SIG-M5 treated with dmso at 0.1 percent for 504 hours (cell line): ENCODE data around the gene B3GALT2.
"Not testable (repeated sequence)": the region's sequence is repeated elsewhere in the genome, so short reads cannot be mapped to it uniquely, and the experiment has no call there.

Source experiments
- DNase-seq: peaks from one replicate; lab custom pipeline; 2025; ENCODE audit not compliant: unreplicated experiment; lab: John Stamatoyannopoulos, UW

The B3GALT2 gene, protein sequence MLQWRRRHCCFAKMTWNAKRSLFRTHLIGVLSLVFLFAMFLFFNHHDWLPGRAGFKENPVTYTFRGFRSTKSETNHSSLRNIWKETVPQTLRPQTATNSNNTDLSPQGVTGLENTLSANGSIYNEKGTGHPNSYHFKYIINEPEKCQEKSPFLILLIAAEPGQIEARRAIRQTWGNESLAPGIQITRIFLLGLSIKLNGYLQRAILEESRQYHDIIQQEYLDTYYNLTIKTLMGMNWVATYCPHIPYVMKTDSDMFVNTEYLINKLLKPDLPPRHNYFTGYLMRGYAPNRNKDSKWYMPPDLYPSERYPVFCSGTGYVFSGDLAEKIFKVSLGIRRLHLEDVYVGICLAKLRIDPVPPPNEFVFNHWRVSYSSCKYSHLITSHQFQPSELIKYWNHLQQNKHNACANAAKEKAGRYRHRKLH

DNA sequence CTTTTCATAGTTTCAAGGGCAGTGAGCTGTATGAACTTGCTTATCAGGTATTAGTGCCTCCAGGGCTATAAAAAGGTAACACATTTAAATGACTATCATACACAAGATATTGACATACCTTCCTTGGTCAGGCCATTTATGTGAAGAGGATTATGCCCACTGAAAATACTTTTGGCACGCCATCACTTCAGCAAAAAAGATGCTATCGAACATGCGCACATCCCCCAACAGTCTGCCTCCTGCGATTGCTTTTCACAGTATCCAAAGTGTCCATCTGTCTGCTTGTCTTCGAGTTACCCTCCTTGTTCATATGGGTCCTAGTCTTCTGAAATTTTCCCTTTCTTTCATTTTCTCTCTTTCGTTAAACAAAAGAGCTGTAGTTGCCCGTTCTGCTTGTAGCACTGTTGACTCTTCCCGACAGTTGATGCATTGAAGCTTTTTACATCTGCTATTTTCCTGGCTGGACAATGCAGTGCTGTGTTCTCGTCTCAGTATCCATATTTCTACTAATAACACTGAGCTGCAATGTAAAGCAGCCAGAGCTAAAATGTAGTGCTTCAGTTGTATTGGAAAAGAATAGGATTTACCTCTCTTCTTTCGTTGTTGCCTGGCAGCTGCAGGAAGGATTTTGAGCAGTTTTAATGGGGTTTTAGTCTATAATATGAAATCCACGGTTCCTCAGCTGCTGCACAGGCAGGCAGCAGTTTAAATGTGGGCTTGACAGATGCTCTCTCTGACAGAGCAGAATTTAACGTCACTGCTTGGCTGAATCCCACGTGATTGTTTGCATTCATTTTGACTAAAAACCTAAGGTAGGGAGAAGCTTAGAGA lies at the start of gene B3GALT2:
B3GALT2 (minus strand) TSS at position 713 of the 831 bp plus-strand sequence. CDS start 5,051 bp downstream, outside the sequence.
- DNase-seq: no peak

DNA sequence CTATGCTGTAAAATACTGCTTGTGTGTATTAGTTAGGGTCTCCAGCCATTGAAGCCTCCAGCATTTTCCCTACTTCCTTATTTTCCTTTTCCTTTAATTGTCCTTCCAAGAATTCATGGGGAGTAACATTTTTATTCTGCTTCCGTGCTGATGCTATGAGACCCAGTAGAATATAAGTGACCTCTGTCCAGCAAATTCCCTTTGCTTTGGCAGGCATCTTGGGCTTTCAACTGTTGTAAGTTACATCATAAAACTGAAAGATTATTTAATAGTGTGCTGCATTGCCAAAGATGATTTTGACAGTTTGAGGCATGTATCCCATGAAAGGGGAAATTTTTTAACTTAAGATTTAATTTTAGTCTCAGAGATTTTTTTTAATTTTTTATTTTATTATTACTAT lies 48.1 kb upstream of the B3GALT2 start:
- DNase-seq: no peak

DNA sequence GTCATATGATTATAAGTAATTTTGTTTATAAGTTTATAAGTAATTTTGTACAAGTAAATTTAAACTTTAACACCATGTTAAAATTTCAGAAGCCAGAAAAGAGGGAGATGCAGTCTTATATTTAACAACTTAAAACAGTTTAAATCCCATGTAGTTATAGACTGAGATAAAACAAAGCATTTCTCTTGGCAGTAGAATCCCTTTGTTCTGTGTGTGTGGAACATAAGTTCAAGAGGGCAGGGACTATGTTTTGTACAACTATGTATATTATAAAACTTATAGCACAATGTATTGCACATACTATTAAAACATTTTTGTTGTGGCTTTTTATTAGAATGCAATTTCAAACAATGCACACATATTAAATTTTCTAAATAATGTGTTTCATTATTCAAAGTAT lies 44.7 kb upstream of the B3GALT2 start:
- DNase-seq: not testable (repeated sequence)

DNA sequence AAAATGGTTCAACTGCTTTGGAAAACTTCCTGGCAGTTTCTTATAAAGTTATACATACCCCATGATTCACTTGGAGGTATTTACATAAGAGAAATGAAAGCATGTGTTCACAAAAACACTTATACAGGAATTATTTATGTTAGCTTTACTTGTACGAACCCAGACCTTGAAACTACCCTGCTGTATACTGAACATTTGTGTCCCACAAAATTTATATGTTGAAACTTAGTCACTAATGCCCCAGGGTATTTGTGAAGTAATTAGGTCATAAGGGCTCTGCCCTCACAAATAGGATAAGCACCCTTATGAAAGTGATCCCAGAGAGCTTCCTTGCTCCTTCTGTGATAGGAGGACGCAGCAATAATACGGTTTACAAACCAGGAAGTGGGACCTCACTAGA lies 42.7 kb upstream of the B3GALT2 start:
- no peak for DNase-seq

DNA sequence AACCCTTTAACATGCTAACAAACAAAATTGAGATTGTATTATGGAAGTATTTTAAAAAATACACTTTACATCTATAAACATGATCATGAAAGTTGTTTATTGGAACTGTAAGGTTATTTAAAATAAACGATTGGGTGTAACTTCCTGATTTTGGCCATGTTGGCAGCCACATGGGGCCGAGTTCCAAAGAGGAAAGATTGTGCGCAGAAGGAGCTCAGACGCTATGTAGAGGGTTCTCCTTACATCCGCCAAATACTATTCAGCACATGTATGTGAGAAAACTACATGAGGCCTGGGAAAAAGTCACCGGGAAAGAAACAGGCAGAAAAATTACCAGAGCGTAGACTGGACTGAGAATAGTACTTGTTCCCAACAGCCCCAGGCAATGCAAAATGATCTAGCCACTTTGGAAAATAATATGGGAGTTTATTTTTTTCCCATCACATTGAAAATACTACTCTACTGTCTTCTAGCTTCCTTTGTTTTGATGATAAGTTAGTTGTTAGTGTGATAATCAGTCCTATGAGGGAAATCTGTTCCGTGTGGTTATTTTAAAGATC lies 35.7 kb upstream of the B3GALT2 start:
- no peak for DNase-seq

DNA sequence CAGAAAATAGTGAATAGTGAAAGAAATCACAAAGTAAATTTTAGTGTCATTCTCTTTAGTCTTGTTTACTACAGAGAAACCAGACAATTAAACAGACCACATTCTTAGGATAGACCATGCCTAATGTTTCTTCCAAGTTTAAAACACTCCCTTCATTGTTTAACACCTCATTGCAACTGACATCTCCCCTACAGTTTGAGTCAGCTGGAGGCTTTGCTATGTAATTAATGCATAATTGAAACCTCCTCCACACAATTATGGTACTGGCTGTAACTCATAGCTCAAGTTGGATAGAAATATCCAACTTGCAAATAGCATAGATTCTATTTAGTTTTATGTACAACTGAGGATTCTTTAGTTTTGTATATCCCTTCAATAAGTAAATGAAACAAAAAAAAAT lies 35.2 kb upstream of the B3GALT2 start:
- DNase-seq: no peak

DNA sequence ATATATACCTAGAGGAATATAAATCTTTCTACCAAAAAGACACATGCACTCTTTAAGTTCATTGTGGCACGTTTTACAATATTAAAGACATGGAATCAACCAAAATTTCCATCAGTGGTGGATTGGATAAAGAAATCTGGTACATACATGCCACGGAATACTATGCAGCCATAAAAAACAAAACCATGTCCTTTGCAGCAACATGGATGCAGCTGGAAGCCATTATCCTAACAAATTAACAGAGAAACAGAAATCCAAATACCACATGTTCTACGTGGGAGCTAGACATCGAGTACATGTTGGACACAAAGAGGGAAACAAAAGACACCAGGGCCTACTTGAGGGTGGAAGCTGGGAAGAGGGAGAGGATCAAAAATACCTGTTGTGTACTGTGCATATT lies 33.0 kb upstream of the B3GALT2 start:
- no peak for DNase-seq

DNA sequence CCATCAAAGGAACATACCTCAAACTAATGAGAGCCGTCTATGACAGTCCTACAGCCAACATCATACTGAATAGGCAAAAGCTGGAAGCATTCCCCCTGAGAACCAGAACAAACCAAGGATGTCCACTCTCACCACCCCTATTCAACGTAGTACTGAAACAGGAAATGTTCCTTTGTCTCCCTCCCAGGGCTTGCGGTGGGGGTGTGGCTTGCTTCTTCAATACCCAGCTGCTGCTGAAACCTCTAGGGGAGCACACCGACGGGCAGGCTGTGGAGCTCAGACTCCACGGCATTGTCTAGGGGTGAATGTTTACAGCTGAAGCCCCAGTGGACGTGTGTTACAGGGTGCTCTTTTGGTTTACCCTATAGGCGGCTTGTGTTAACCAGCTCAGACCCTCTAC lies 30.5 kb upstream of the B3GALT2 start:
- no peak for DNase-seq

DNA sequence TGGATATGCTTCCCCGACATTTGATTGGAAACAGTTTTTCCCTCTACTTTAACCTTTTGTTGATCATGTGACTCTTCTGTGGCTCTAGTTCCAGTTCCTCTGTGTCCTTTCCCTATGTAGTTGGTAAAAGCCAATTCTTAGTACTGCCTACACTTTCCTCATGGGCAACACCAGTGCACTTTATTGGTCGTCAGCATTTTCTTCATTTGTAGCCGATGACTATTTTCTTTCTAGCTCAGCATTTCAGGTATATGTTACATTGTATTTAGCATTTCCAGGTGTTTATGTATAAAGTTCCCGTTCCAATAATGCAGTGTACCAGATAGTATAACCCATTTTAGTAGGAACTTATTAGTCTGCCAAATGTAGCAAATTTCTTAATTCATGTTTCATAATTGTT lies 27.6 kb upstream of the B3GALT2 start:
- no peak for DNase-seq

DNA sequence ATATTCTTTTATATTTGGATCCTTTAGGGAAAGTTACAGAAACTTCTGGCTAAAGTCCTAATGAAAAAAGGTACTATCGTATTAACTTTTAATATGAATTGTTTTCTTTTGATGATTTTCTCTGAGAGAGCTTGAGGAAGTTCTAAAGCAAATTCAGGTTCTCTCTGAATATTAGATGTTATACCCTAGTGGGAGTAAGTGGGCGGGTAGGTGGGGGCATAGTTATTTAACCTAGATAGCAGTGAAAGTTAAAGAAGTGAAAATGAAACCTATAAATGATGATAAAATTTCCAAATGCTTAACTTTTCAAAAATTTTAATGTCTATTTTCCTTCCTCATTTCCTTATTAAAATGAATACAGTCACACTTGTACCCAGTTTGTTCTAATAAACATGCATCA lies 26.2 kb upstream of the B3GALT2 start:
- no peak for DNase-seq

DNA sequence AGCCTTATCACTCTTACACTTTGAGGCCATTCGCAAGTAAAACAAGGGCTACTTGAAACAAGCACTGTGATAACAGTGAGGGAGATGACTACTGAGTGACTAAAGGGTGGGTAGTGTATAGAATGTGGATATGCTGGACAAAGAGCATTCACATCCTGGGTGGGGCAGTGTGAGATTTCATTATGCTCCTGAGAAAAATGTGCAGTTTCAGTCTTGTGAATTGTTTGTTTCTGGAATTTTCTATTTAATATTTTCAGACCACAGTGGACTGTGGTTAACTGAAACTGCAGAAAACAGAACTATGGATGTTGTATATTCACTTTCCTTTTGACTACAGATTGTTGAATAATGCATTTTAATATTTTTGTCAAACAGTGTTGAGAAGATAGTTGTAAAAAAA lies 25.1 kb upstream of the B3GALT2 start:
- DNase-seq: no peak

DNA sequence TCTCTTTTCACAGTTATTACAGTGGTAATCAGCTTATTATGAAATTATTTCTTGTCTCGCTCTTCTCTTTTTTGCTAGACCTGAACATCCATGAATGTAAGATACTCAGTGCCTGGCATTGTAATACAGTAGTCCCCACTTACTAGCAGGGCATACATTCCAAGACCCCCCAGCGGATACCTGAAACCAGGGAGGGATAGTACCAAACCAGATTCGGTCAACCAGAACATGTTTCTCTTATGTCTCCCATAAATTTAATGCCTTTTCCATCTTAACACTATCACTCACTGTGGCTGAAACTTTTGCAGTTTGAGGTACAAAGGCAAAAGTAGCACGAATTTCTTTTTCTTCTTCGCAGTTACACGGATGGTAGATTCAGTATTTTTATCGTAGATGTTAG lies 24.6 kb upstream of the B3GALT2 start:
- DNase-seq: no peak

DNA sequence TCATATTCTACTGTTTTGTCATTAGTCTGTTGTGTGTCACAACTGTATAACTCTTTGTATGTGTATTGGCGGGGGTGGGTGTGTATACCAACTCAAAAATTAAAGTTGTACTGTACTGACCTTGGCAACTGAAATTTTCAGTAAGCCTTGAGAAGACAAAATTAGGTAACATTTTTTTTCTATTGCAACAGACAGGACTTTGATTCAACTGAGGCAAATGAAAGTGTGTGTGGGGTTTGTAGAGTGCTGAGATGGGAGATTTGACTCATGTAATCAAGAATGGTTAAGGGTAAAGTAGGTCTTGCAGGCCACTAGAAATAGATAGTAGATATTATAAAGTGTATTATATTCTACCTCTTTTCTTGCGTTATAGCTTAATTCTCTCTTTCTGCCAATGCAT lies 14.6 kb upstream of the B3GALT2 start:
- no peak for DNase-seq

DNA sequence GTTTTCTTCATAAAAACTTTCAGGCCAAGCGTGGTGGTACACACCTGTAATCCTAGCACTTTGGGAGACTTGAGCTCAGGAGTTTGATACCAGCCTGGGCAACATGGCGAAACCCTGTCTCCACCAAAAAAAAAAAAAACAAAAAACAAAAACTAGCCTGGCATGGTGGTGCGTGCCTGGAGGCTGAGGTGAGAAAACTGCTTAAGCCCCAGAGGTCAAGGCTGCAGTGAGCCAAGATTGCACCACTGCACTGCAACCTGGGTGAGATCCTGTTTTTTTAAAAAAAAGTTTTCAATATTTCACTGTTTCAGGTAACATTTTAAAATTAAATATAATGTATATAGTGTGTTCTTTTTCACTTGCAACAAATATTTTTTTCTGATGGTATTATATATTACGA lies 13.5 kb upstream of the B3GALT2 start:
- no peak for DNase-seq

DNA sequence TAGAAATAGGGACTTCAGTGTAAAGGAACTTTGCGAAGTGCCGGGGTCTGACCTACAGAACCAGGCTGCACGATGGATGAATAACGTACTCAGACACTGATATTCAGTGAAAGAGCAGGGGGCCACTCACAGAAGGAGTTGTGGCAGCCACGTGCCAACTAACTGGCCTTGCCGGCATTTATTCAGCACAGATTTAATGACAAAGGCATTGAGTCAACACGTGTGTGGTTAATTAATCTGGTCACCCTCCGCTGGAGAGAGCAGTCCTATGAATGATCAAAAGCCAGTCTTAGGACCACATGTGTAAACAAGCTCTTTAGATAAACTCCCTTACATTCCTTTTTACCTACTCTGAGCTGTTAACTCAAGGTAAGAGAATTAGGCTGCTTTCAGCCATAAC lies 6.2 kb upstream of the B3GALT2 start:
- no peak for DNase-seq

DNA sequence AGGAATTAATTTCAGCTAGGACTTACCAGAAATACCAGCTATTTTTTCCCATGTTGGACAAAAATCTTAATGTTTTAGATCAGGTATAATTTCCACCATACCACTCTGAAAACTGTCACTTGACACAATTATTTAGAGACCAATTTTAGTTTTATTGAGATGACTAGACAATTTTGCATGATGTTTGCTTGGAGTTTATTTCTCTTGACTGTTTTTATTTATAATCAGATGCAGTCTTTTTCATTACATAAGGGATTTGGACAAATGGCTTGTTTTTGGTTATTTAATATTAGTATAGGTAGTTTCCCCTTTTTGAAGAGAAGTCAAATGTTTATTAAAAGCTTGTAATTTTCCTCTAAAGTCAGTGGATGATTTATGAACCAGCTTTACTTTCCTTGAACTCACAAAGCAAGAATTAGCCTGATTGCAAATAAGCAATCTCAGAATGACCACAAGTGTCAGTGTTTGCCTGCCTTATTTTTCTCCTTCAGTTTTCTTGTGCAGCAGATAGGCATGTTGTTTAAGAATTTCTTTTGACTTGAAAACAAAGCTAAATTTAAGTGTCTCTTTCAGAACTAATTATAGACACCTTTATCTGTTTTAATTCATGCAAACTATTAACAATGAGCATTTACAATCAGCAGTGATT lies 3.8 kb upstream of the B3GALT2 start:
- no peak for DNase-seq

DNA sequence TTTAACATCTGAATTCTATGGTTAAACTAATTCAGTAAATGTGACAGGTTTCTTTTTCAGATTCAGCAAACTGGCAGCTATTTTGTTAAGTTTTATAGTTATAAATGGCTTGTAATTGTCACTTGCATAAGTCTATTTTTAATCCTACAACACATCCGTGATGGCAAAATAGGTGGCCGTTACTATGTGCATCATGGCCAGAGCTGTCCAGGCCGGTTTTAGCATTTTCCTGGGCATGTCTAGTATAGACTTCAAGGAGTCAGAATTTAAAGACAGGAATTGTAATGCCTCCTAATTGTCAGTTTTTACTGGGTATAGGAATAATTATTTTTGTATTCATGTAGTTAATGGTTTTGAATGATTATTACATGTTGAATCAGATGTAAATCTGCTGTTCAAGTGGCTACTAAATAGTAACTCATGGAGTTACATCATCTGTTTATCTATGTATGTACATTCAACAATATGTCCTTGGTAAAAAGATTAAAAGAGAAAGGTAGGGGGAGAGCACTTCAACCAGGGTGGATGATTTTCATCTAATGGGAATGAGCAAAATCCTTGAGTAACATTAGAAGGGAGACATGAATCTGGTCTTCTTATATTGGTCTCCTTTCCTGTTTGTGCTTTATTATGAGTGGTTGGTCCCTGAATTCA lies 3.2 kb upstream of the B3GALT2 start:
- no peak for DNase-seq

DNA sequence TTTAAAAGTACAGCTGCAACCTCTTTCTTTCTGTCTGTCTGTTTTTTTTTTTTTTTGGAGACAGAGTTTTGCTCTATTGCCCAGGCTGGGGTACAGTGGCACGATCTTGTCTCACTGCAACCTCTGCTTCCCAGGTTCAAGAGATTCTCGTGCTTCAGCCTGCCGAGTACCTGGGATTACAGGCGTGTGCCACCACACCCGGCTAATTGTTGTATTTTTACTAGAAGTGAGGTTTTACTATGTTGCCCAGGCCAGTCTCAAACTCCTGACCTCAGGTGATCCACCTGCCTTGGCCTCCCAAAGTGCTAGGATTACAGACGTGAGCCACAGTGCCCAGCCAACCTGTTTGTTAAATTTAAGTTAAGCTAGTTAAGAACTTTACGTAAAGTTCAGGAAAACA lies 2.5 kb upstream of the B3GALT2 start:
- not testable (repeated sequence) for DNase-seq

DNA sequence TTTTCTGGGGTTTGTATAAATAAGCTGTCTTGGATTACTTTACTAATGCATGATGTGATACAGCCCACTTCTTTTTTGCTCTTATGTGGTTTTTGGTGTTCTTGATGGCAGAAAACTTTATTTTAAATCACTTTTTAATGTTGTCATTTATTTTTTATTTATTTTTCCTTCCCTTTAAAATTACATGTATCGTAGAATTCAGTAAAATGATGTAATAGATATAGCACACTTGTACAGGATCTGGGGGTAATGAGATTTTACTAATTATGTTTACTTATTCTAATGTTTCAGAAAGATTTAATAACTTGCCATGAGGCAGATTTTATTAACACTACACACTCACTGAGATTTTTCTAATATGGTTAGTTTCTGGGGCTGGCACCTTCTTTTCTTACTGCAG lies 701 bp upstream of the B3GALT2 start:
- DNase-seq: no peak

DNA sequence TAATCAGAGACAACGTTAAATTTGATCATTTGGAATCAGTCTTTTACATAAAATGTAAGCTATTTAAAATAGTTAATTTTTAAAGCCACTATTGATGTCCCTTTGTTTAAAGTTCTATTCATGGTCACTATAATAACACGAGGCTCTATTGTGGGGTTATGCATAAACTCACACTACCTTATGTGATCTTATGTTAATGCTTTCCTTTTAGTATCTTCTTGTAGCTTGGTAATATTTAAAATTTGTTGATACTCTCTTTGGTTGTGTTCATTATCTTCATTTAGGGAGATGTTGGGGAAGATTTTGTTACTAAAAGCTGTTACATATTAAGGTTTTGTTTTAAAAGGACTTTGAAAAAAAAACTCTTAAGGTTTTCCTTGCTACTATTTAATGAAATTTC lies 1.2 kb downstream of the B3GALT2 start:
- no peak for DNase-seq

DNA sequence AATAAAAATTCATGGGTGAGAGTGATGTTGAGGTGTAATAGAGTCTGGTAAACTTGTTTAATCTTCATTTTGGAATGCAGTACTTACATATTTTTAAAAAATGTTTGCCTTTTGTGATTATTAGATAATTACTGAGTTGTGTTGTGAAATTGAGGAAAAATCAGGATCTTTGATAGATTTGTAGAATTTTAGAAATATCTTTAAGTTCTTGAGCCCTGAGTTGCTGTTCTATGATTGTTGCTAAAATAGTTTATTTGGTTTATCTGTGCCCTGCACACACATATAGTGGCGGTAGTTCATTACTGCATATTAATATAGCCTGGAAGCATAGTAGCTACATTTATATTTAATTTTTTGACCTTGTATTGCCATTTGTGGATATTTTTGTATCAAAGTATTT lies 1.6 kb downstream of the B3GALT2 start:
- DNase-seq: no peak
